ENCODE data around the gene LRP8.
A peak's percentile ranks its signal among the peaks of the same experiment; 100 is the strongest.

Gene LRP8

DNA sequence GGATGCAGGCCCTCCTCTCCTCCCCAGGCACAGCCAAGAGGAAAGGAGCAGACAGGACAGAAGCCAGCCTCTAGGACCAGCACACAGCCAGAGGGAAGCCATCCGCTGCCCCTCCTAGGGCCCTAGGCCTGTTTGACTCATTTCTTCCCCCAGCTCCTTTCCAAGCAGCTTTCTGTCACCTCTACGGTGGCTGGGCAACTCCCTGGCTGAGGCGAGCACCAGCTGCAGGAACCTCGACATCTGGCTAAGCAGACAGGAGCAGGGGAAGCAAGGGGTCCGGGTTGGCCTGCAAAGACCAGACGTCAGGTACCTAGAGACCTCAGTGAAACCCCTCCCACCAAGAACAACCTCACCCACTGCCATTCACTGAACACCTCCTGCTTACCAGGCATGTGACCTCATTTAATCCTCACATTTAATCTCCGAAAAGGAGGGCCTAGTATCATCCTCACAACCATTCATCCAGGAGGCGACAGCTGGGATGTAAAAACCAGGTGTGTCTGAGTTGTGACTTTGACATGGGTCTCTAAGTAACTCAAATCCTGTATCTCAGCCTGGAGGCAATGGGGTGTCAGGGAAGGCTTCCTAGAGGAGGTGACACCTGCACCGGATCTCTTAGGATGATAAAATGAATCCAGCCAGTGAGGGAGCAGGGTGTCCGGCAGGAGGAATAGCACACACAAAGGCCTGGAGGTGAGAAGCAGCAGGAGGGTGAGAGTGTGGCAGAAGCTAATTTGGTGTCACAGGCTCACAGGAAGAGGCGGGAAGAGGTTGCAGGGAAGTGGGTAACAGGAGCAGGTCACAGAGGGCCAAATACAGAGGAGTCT is 5.9 kb downstream of the LRP8 start:
- peaks cover 94% of the 10 kb centered on the region for H3K79me2 ChIP-seq (ENCODE audit: insufficient read depth, low read depth)
- peaks cover 20% of the 10 kb centered on the region; the same call in 1 of the 2 replicates for H3K36me3 ChIP-seq (ENCODE audit: insufficient read depth)
- H4K20me1 ChIP-seq (ENCODE audit: insufficient read depth): no peaks in the 10 kb centered on the region

DNA sequence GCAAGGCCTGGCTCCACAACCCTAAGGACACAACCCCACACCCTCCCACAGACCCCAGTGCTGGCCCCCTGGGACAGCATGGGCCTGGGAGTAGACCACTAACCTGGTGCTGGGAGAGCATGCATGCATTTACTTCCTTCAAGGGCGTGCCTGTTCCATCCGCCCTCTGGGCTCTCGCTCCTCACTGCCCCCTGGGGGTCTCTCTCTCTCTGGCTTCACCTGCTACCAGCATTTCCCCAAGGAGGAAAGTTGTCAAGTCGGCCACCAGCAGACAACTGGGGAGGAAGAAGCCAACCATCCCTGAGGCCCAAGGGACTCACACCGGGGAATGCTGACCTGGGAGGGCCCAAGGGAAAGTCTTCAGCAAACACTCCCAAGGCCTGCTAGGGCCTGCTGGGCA is 6.5 kb downstream of the LRP8 start:
- peaks cover 95% of the 10 kb centered on the region for H3K79me2 ChIP-seq (ENCODE audit: insufficient read depth, low read depth)
- H2AFZ ChIP-seq (ENCODE audit: low read depth): no peak overlapping the region
- no peak overlapping the region for H3K27ac ChIP-seq
- H4K20me1 ChIP-seq (ENCODE audit: insufficient read depth): no peaks in the 10 kb centered on the region
- H3K4me3 ChIP-seq (IDR thresholded peaks at IDR 0.05; ENCODE audit: insufficient read depth, low read depth, low read length): no peak overlapping the region
- H3K4me1 ChIP-seq (ENCODE audit: low read depth, poor library complexity, severe bottlenecking): peaks cover 45% of the 10 kb centered on the region
- peaks cover 20% of the 10 kb centered on the region; the same call in 1 of the 2 replicates for H3K36me3 ChIP-seq (ENCODE audit: insufficient read depth)
- no peaks in the 10 kb centered on the region for H3K27me3 ChIP-seq (ENCODE audit: insufficient read depth, low read depth)
- H3K4me2 ChIP-seq: no peak overlapping the region
- no peak overlapping the region for H3K9ac ChIP-seq
- TF ChIP-seq, protein P1, sequence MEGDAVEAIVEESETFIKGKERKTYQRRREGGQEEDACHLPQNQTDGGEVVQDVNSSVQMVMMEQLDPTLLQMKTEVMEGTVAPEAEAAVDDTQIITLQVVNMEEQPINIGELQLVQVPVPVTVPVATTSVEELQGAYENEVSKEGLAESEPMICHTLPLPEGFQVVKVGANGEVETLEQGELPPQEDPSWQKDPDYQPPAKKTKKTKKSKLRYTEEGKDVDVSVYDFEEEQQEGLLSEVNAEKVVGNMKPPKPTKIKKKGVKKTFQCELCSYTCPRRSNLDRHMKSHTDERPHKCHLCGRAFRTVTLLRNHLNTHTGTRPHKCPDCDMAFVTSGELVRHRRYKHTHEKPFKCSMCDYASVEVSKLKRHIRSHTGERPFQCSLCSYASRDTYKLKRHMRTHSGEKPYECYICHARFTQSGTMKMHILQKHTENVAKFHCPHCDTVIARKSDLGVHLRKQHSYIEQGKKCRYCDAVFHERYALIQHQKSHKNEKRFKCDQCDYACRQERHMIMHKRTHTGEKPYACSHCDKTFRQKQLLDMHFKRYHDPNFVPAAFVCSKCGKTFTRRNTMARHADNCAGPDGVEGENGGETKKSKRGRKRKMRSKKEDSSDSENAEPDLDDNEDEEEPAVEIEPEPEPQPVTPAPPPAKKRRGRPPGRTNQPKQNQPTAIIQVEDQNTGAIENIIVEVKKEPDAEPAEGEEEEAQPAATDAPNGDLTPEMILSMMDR (conservative IDR thresholded peaks at IDR 0.05; ENCODE audit: low read depth, low read length): peak; percentile 45

More for the DNA sequence above, 5.9 kb downstream of the LRP8 start:
- no peak overlapping the region for H3K27ac ChIP-seq
- H3K4me2 ChIP-seq: no peak overlapping the region
- no peak overlapping the region for H3K9ac ChIP-seq
- H3K4me1 ChIP-seq (ENCODE audit: low read depth, poor library complexity, severe bottlenecking): peaks cover 40% of the 10 kb centered on the region
- no peak overlapping the region for H2AFZ ChIP-seq (ENCODE audit: low read depth)
- TF ChIP-seq, protein P1 (conservative IDR thresholded peaks at IDR 0.05; ENCODE audit: low read depth, low read length): no peak
- no peak overlapping the region for H3K4me3 ChIP-seq (IDR thresholded peaks at IDR 0.05; ENCODE audit: insufficient read depth, low read depth, low read length)
- H3K27me3 ChIP-seq (ENCODE audit: insufficient read depth, low read depth): no peaks in the 10 kb centered on the region

DNA sequence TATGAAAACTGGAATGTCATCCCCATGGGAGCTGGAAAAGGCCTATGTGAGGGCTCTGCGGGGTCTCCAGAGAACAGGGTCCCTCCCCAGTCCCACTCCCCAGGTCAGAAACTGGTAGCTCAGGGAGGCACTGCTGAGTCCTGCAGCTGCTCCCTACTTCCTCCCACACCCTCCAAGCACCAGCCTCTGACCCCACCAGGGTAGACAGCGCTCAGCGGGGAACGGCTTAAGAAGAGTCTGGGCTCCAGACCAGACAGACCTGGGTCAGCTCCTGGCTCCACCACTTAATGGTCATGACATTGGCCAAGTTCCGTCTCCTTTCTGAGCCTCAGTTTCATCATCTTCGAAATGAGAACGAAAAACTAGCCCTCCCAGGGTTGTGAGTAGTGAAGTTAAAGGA is 7.2 kb downstream of the LRP8 start:
- Histone ChIP-seq H3K4me3 (IDR thresholded peaks at IDR 0.05; ENCODE audit: insufficient read depth, low read depth, low read length) (no peak overlapping the region), H3K27me3 (ENCODE audit: insufficient read depth, low read depth) (no peaks in the 10 kb centered on the region), H3K27ac (no peak overlapping the region), H2AFZ (ENCODE audit: low read depth) (no peak overlapping the region), H4K20me1 (ENCODE audit: insufficient read depth) (no peaks in the 10 kb centered on the region), H3K4me2 (no peak overlapping the region), H3K9ac (no peak overlapping the region), H3K79me2 (ENCODE audit: insufficient read depth, low read depth) (peaks cover 99% of the 10 kb centered on the region), H3K4me1 (ENCODE audit: low read depth, poor library complexity, severe bottlenecking) (peaks cover 51% of the 10 kb centered on the region), H3K36me3 (ENCODE audit: insufficient read depth) (peaks cover 20% of the 10 kb centered on the region; the same call in 1 of the 2 replicates)
- TF ChIP-seq, protein P1 (conservative IDR thresholded peaks at IDR 0.05; ENCODE audit: low read depth, low read length): no peak

DNA sequence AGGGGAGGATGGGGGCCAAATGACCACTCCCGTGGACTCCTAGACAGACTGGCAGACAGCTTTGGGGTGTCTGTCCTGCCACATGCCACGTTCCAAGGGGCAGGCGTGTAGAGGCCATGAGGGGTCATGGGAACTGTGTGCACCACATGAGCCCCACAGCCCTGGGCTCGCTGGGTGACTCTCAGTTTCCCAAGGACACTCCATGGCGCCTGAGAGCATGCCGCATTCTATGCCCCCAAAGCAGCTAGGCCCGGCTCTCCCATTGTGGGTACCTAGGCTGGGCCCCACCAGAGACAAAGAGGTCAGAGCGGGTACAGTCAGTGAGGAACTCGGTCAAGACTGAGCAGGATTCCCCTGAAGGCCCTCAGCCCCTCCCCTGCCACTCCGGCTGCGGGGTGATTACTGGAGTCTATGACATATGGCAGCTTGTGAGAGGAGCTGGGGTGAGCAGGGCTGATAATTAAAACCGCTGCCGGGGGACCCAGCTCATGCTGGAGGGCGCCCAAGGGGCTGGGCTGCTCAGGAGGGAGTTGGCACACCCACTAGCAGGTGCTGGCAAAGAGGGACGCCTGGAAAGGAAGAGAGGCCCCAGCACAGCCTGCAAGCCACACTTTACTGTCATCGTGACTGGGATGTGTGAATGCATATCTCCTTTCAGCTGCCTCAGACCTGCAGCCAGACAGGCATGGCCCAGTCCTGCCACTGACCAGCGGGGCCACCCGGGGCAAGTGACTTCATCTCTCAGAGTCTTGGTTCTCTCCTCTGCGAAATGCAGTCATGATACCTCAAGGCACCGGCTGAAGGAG is 8.4 kb downstream of the LRP8 start:
- peaks cover 16% of the 10 kb centered on the region; the same call in 1 of the 2 replicates for H3K36me3 ChIP-seq (ENCODE audit: insufficient read depth)
- H3K4me3 ChIP-seq (IDR thresholded peaks at IDR 0.05; ENCODE audit: insufficient read depth, low read depth, low read length): no peak overlapping the region
- TF ChIP-seq, protein P1 (conservative IDR thresholded peaks at IDR 0.05; ENCODE audit: low read depth, low read length): no peak
- H3K4me2 ChIP-seq: no peak overlapping the region
- H4K20me1 ChIP-seq (ENCODE audit: insufficient read depth): no peaks in the 10 kb centered on the region
- H3K27me3 ChIP-seq (ENCODE audit: insufficient read depth, low read depth): no peaks in the 10 kb centered on the region
- H3K4me1 ChIP-seq (ENCODE audit: low read depth, poor library complexity, severe bottlenecking): peaks cover 41% of the 10 kb centered on the region
- H3K9ac ChIP-seq: no peak overlapping the region
- H3K79me2 ChIP-seq (ENCODE audit: insufficient read depth, low read depth): peaks cover 97% of the 10 kb centered on the region
- no peak overlapping the region for H3K27ac ChIP-seq
- no peak overlapping the region for H2AFZ ChIP-seq (ENCODE audit: low read depth)

Data from KMS-11 (cell line).